ENCODE measurements around the gene PLAC9. TPM values are rescaled to one million over a fixed set of nuclear protein-coding genes. Genes with fewer than 3 reads are reported as not detected.
A peak's percentile ranks its signal among the peaks of the same experiment; 100 is the strongest.

PLAC9 gene
- total and polyA plus RNA-seq, 9 donors: 3.1 to 16.9 (median 6.7) TPM

- WGBS, 3 donors: 74 to 88% (median 80%) methylated on average over 1 of the region's 1 CpG
- TF ChIP-seq, protein P1, sequence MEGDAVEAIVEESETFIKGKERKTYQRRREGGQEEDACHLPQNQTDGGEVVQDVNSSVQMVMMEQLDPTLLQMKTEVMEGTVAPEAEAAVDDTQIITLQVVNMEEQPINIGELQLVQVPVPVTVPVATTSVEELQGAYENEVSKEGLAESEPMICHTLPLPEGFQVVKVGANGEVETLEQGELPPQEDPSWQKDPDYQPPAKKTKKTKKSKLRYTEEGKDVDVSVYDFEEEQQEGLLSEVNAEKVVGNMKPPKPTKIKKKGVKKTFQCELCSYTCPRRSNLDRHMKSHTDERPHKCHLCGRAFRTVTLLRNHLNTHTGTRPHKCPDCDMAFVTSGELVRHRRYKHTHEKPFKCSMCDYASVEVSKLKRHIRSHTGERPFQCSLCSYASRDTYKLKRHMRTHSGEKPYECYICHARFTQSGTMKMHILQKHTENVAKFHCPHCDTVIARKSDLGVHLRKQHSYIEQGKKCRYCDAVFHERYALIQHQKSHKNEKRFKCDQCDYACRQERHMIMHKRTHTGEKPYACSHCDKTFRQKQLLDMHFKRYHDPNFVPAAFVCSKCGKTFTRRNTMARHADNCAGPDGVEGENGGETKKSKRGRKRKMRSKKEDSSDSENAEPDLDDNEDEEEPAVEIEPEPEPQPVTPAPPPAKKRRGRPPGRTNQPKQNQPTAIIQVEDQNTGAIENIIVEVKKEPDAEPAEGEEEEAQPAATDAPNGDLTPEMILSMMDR (IDR thresholded peaks at IDR 0.05): no peak
- Histone ChIP-seq H3K27me3 (no peaks in the 10 kb centered on the region), H3K4me3 (no peak overlapping the region), H3K36me3 (no peaks in the 10 kb centered on the region), H3K27ac (peak overlapping the region in 1 of 2 donors; percentile 28), H3K4me1 (ENCODE audit: insufficient read depth) (peaks cover 3% of the 10 kb centered on the region), H3K9me3 (no peaks in the 10 kb centered on the region)
- intact Hi-C loops (cut with DNase I): no loop called here
- DNase-seq: no peak
These were observed 21.5 kb upstream of the PLAC9 start for GRCh38 chr10:80110986-80111385.

DNA sequence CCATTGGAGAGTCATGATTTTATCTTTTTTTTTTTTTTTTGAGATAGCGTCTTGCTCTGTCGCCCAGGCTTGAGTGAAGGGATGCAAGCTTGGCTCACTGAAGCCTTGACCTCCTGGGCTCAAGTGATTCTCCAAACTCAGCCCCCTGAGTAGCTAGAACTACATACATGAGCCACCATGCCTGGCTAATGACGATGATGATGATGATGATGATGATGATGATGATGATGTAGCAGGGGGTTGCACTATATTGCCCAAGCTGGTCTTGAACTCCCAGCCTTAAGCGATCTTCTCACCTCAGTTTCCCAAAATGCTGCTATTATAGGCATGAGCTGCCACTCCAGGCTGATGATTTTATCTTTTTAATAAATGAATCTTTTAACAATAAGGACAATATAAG, 13.9 kb upstream of the PLAC9 start:
- WGBS, 3 donors: 74 to 86% (median 84%) methylated on average over 4 of the region's 4 CpGs
- no peaks in the 10 kb centered on the region for H3K27me3 ChIP-seq
- no peak for DNase-seq
- intact Hi-C loops (cut with DNase I): no loop called here
- no peaks in the 10 kb centered on the region for H3K4me1 ChIP-seq (ENCODE audit: insufficient read depth)
- H3K36me3 ChIP-seq: no peaks in the 10 kb centered on the region
- TF ChIP-seq EP300 (IDR thresholded peaks at IDR 0.05): no peak
- TF ChIP-seq POLR2A (IDR thresholded peaks at IDR 0.05): no peak
- TF ChIP-seq, protein P1 (IDR thresholded peaks at IDR 0.05): no peak
- no peak overlapping the region for H3K27ac ChIP-seq
- H3K4me3 ChIP-seq: no peak overlapping the region
- H3K9me3 ChIP-seq: no peaks in the 10 kb centered on the region

GRCh38 chr10:80122110-80122710, 10.3 kb upstream of the PLAC9 start:
- DNase-seq: no peak
- Histone ChIP-seq H3K27me3 (no peaks in the 10 kb centered on the region), H3K36me3 (no peaks in the 10 kb centered on the region), H3K4me1 (ENCODE audit: insufficient read depth) (no peaks in the 10 kb centered on the region), H3K27ac (no peak overlapping the region), H3K9me3 (no peaks in the 10 kb centered on the region), H3K4me3 (no peak overlapping the region)
- intact Hi-C loops (cut with DNase I): no loop called here
- TF ChIP-seq EP300 (IDR thresholded peaks at IDR 0.05) (no peak), POLR2A (IDR thresholded peaks at IDR 0.05) (no peak)
- TF ChIP-seq, protein P1 (IDR thresholded peaks at IDR 0.05): no peak

DNA sequence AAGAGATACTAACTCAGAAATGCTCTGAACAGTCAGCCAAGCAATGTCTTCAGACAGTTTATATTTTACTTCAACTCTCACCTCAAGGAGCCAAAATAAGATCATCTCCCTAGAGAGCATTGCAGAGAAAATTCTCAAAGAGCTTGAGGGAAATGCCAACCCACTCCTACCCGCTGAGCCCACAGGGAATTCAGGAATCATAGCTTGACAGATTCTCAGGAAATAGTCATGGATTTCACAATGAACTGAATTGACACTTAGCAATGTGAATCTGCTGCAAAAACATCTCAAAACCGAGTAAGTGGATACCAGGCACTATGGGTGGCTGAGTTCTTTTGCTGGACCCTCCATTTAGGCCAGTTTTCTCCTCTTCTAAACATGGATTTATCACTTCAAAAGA, 9.8 kb upstream of the PLAC9 start:
- Histone ChIP-seq H3K9me3 (no peaks in the 10 kb centered on the region), H3K36me3 (no peaks in the 10 kb centered on the region), H3K4me1 (ENCODE audit: insufficient read depth) (no peaks in the 10 kb centered on the region), H3K27ac (no peak overlapping the region), H3K27me3 (no peaks in the 10 kb centered on the region), H3K4me3 (no peak overlapping the region)
- TF ChIP-seq POLR2A (IDR thresholded peaks at IDR 0.05) (no peak), EP300 (IDR thresholded peaks at IDR 0.05) (no peak)
- TF ChIP-seq, protein P1 (IDR thresholded peaks at IDR 0.05): no peak
- intact Hi-C loops (cut with DNase I): no loop called here
- 67 to 79% (median 67%) methylated on average over 2 of the region's 2 CpGs for WGBS, 3 donors
- DNase-seq: no peak
